H1 (cell line): ENCODE data around the gene ZFP82. TPM values are rescaled to one million over a fixed set of nuclear protein-coding genes. Genes with fewer than 3 reads are reported as not detected.

ENCODE experiments used
- CTCF ChIA-PET: fragments of 300-600 bp; sonication (Branson Sonifier 250); formaldehyde crosslinking; loops from one replicate; lab custom pipeline; 2021; ENCODE audit not compliant: partially characterized antibody; lab: Charles Lee
- POLR2A ChIA-PET: fragments of 300-600 bp; sonication (Branson Sonifier 250); formaldehyde crosslinking; loops from one replicate; lab custom pipeline; 2021; ENCODE audit warnings: inconsistent platforms; ENCODE audit not compliant: partially characterized antibody; lab: Charles Lee
- DNase-seq, 2 experiments: peaks; one replicate each; pipeline versions ENCODE4 v3.0.0 to v3.0.0-alpha.2; 2010 to 2022; ENCODE audit warnings: low spot score in 2 of 2, low read depth in 1 of 2, mixed read lengths in 1 of 2
- FAIRE-seq: peaks from 2 replicates; lab custom pipeline; 2011; peaks lifted over from hg19 to GRCh38; lab: Jason Lieb, UNC
- H2AFZ ChIP-seq: 2 replicates; pipeline ENCODE4 v1.8.1; 2012; ENCODE audit warnings: low read length, inconsistent platforms
- H2AK5ac ChIP-seq: 2 replicates; pipeline ENCODE4 v1.6.1; 2013; ENCODE audit warnings: low read depth, low read length
- H2BK120ac ChIP-seq: replicated peaks from 2 replicates; pipeline ENCODE3; 2013; ENCODE audit warnings: low read depth, low read length, inconsistent platforms
- H2BK12ac ChIP-seq: 2 replicates; pipeline ENCODE4 v1.6.1; 2013; ENCODE audit warnings: low read depth, low read length
- H2BK15ac ChIP-seq: 2 replicates; pipeline ENCODE4 v1.6.1; 2013; ENCODE audit warnings: low read length
- H2BK20ac ChIP-seq: 2 replicates; pipeline ENCODE4 v1.6.1; 2013; ENCODE audit warnings: low read length
- H2BK5ac ChIP-seq: 2 replicates; pipeline ENCODE4 v1.6.1; 2013; ENCODE audit warnings: low read depth, low read length
- H3K14ac ChIP-seq: 2 replicates; pipeline ENCODE4 v1.6.1; 2013; ENCODE audit warnings: inconsistent platforms; ENCODE audit not compliant: insufficient read length
- H3K18ac ChIP-seq: 2 replicates; pipeline ENCODE4 v1.6.1; 2013; ENCODE audit warnings: low read length; ENCODE audit errors: extremely low read depth
- H3K23ac ChIP-seq: 2 replicates; pipeline ENCODE4 v1.6.1; 2013; ENCODE audit warnings: inconsistent platforms; ENCODE audit not compliant: insufficient read length
- H3K23me2 ChIP-seq: 2 replicates; pipeline ENCODE4 v1.6.1; 2013; ENCODE audit warnings: low read depth, low read length
- H3K27ac ChIP-seq: 2 replicates; pipeline ENCODE4 v1.6.1; 2011; ENCODE audit warnings: low read depth, low read length, inconsistent platforms
- H3K27me3 ChIP-seq, 4 experiments: replicated peaks in 1 of 4; 1 replicate in 1 of 4; 2 replicates in 3 of 4; pipeline versions ENCODE4 v1.6.1 to v1.8.1; 2011 to 2013; ENCODE audit warnings: low read length in 3 of 4, mild to moderate bottlenecking in 3 of 4, inconsistent platforms in 2 of 4, mixed read lengths in 2 of 4, moderate library complexity in 1 of 4; ENCODE audit not compliant: control insufficient read depth in 3 of 4, insufficient read depth in 3 of 4; ENCODE audit errors: extremely low read depth in 1 of 4
- H3K36me3 ChIP-seq, 4 experiments: 2 replicates each; pipeline versions ENCODE4 v1.6.1 to v1.8.1; 2011 to 2013; ENCODE audit warnings: mild to moderate bottlenecking in 4 of 4, low read length in 3 of 4, moderate library complexity in 2 of 4, control low read depth in 1 of 4, inconsistent platforms in 1 of 4; ENCODE audit not compliant: insufficient read depth in 4 of 4, control insufficient read depth in 2 of 4
- H3K4ac ChIP-seq: replicated peaks from 2 replicates; pipeline ENCODE3; 2013; ENCODE audit warnings: low read length, low read depth, mixed read lengths, inconsistent platforms; ENCODE audit not compliant: insufficient read length
- H3K4me1 ChIP-seq, 4 experiments: replicated peaks in 1 of 4; 1 replicate in 1 of 4; 2 replicates in 3 of 4; pipeline versions ENCODE4 v1.6.1 to v1.8.1; 2011 to 2013; ENCODE audit warnings: low read length in 3 of 4, inconsistent platforms in 2 of 4, mixed read lengths in 1 of 4; ENCODE audit not compliant: insufficient read depth in 4 of 4, control insufficient read depth in 3 of 4
- H3K4me2 ChIP-seq, 2 experiments: 2 replicates each; pipeline versions ENCODE4 v1.6.1 to v1.8.1; 2011 to 2013; ENCODE audit warnings: low read depth in 2 of 2, low read length in 2 of 2, control low read depth in 1 of 2, inconsistent platforms in 1 of 2, mild to moderate bottlenecking in 1 of 2; ENCODE audit not compliant: insufficient read depth in 1 of 2
- H3K4me3 ChIP-seq, 4 experiments: fragments of 200-600, 300-600 bp in 1 of 4; sonication (generic), shearing (Covaris generic), sonication (Bioruptor Twin) in 1 of 4; 2 replicates each; pipeline versions ENCODE4 v1.5.1 to v1.8.1; 2011 to 2016; ENCODE audit warnings: low read length in 4 of 4, low read depth in 3 of 4, control low read depth in 2 of 4, inconsistent platforms in 2 of 4, mild to moderate bottlenecking in 2 of 4, mixed read lengths in 1 of 4, moderate library complexity in 1 of 4; ENCODE audit not compliant: insufficient read depth in 2 of 4; ENCODE audit errors: extremely low read depth in 1 of 4
- H3K56ac ChIP-seq: replicated peaks from 2 replicates; pipeline ENCODE3; 2013; ENCODE audit warnings: low read depth, mild to moderate bottlenecking, mixed read lengths, low read length, inconsistent platforms; ENCODE audit not compliant: insufficient read length
- H3K79me1 ChIP-seq: 2 replicates; pipeline ENCODE4 v1.6.1; 2013; ENCODE audit warnings: low read depth, low read length, control low read depth
- H3K79me2 ChIP-seq, 2 experiments: 2 replicates each; pipeline versions ENCODE4 v1.6.1 to v1.8.1; 2012 to 2013; ENCODE audit warnings: low read length in 2 of 2, mild to moderate bottlenecking in 2 of 2, inconsistent platforms in 1 of 2; ENCODE audit not compliant: insufficient read depth in 2 of 2, control insufficient read depth in 1 of 2
- H3K9ac ChIP-seq, 4 experiments: replicated peaks in 1 of 4; 1 replicate in 1 of 4; 2 replicates in 3 of 4; pipeline versions ENCODE4 v1.6.1 to v1.8.1; 2011 to 2013; ENCODE audit warnings: low read depth in 3 of 4, low read length in 3 of 4, control low read depth in 2 of 4, mild to moderate bottlenecking in 2 of 4, moderate library complexity in 2 of 4, inconsistent platforms in 1 of 4; ENCODE audit errors: extremely low read depth in 1 of 4
- H3K9me3 ChIP-seq, 2 experiments: 2 replicates each; pipeline versions ENCODE4 v1.6.1 to v1.8.1; 2012 to 2013; ENCODE audit warnings: mild to moderate bottlenecking in 2 of 2, moderate library complexity in 2 of 2, control low read depth in 1 of 2, inconsistent platforms in 1 of 2, low read depth in 1 of 2, low read length in 1 of 2, mixed read lengths in 1 of 2; ENCODE audit not compliant: insufficient read depth in 2 of 2
- H4K20me1 ChIP-seq, 2 experiments: replicated peaks in 1 of 2; 2 replicates each; pipeline versions ENCODE3 to v1.8.1; 2011 to 2013; ENCODE audit warnings: inconsistent platforms in 2 of 2, low read length in 2 of 2, mild to moderate bottlenecking in 1 of 2; ENCODE audit not compliant: insufficient read depth in 2 of 2, control insufficient read depth in 1 of 2
- H4K5ac ChIP-seq: 2 replicates; pipeline ENCODE4 v1.6.1; 2013; ENCODE audit warnings: low read length, low read depth, mixed read lengths, inconsistent platforms; ENCODE audit not compliant: insufficient read length
- H4K8ac ChIP-seq: 2 replicates; pipeline ENCODE4 v1.8.0; 2013; ENCODE audit warnings: mild to moderate bottlenecking, moderate library complexity, low read length, inconsistent platforms; ENCODE audit not compliant: insufficient read depth; ENCODE audit errors: extremely low read depth
- H4K91ac ChIP-seq: replicated peaks from 2 replicates; pipeline ENCODE3; 2013; ENCODE audit warnings: low read length, mixed read lengths, inconsistent platforms; ENCODE audit not compliant: insufficient read length
- HDAC2 ChIP-seq, 2 experiments: fragments of 300-600 bp in 1 of 2; sonication (generic) in 1 of 2; IDR thresholded peaks; 2 replicates each; pipeline ENCODE4 v1.6.1; 2011 to 2012; ENCODE audit warnings: low read depth in 2 of 2, low read length in 2 of 2, mild to moderate bottlenecking in 2 of 2, moderate library complexity in 2 of 2, borderline replicate concordance in 1 of 2, inconsistent platforms in 1 of 2
- KDM5A ChIP-seq: fragments of 200-600 bp; IDR thresholded peaks from 2 replicates; pipeline ENCODE4 v1.7.1; 2012; ENCODE audit warnings: mild to moderate bottlenecking, low read length, inconsistent platforms, mixed read lengths
- WGBS, 2 experiments: shearing (Covaris generic) in 1 of 2; methylation state at CpG; one replicate each; pipeline versions ENCODE4 v1.1.6 to v1.1.7; 2013 to 2015; ENCODE audit warnings: low lambda C conversion rate in 2 of 2, mixed read lengths in 2 of 2, inconsistent platforms in 1 of 2, low coverage in 1 of 2, missing lambda C conversion rate in 1 of 2; ENCODE audit not compliant: insufficient replicate concordance in 2 of 2, insufficient coverage in 1 of 2, insufficient read length in 1 of 2; ENCODE audit errors: extremely low coverage in 1 of 2, missing lambda C conversion rate in 1 of 2; 5-methylcytosine and 5-hydroxymethylcytosine counted together
- polyA plus RNA-seq, 7 experiments: library from polyadenylated mRNA; depleted of rRNA in 3 of 7; stranded (reverse) in 5 of 7; unstranded in 2 of 7; fragments of >200 nt in 5 of 7; fragments of 200-250 nt in 2 of 7; gene quantifications; 1 replicate in 5 of 7; 2 replicates in 1 of 7; 4 replicates in 1 of 7; pipeline versions ENCODE4 v1.2.1 to v1.2.3, GENCODE V29; 2011 to 2013; ENCODE audit warnings: missing spikeins in 2 of 7, mixed read lengths in 2 of 7
- total RNA-seq: library from RNA; stranded (reverse); fragmentation: NEBNext Ultra II Directional; extraction: Animal tissue kit (Norgen Biotek cat#: 25700); gene quantifications from 2 replicates; pipeline ENCODE4 v1.2.1, GENCODE V29; 2021

ZFP82 gene
- total and polyA plus RNA-seq, 2 of the 8 experiments (the other 6 are each of a cell fraction or from before 2014, with no cell fraction given): 4.8 to 16.5 TPM

- no peak for FAIRE-seq
- CTCF ChIA-PET: no interaction called here
- POLR2A ChIA-PET: interaction anchor here (5.4 kb wide), 1 partner anchor 15 kb away, joined by 28 read pairs; the partner anchor contains the start of gene ZFP14
Measured at GRCh38 chr19:36363845-36364244, 54.6 kb downstream of the ZFP82 start.

More at GRCh38 chr19:36363845-36364244, 54.6 kb downstream of the ZFP82 start:
- Histone ChIP-seq H4K91ac (no peak overlapping the region), H2AFZ (no peak overlapping the region), H4K5ac (no peak overlapping the region), H3K4ac (no peak overlapping the region), H3K36me3 (peaks cover 0 to 17% (median 4%) of the 10 kb centered on the region in 4 experiments; a peak in 4 of 8 replicates), H2AK5ac (no peak overlapping the region), H3K79me2 (no peaks in the 10 kb centered on the region), H3K23ac (no peak overlapping the region), H3K14ac (no peak overlapping the region), H3K4me1 (no peaks in the 10 kb centered on the region), H2BK120ac (no peak overlapping the region), H3K56ac (no peak overlapping the region), H3K79me1 (no peaks in the 10 kb centered on the region), H3K9ac (no peak overlapping the region), H2BK5ac (no peak overlapping the region), H2BK20ac (no peak overlapping the region), H3K4me2 (no peak overlapping the region), H4K8ac (no peak overlapping the region), H2BK15ac (no peak overlapping the region), H2BK12ac (no peak overlapping the region), H3K27me3 (no peaks in the 10 kb centered on the region), H3K9me3 (no peaks in the 10 kb centered on the region), H3K4me3 (no peak overlapping the region), H3K27ac (no peak overlapping the region), H3K23me2 (no peaks in the 10 kb centered on the region), H3K18ac (no peak overlapping the region), H4K20me1 (peaks cover 0 to 3% of the 10 kb centered on the region in 2 experiments)
- peak in 1 of 2 experiments; percentile 26 for DNase-seq
- TF ChIP-seq HDAC2 (IDR thresholded peaks at IDR 0.05; ENCODE audit: borderline replicate concordance in 1 of 2, low read depth in 2 of 2, low read length in 2 of 2) (no peak), KDM5A (no peak)
- 86% methylated on average over 6 of the region's 6 CpGs; no CpG with 5 or more reads in 1 of the 2 experiments for WGBS, 2 experiments

Other genes with a start within 250 kb of the ZFP82 start
- gene ZNF565, start 204.0 kb downstream of the ZFP82 start, total RNA-seq: 2.7 and 3.1 TPM in 2 replicates
- 0.42 and 0.89 TPM in 2 replicates for gene ZNF565, start 204.0 kb downstream of the ZFP82 start, polyA plus RNA-seq (2011; rRNA removed)
- gene ZNF146, start 203.5 kb downstream of the ZFP82 start, total RNA-seq: 154 and 161 TPM in 2 replicates
- gene ZNF146, start 203.5 kb downstream of the ZFP82 start, polyA plus RNA-seq (2011; rRNA removed): 18.8 and 27.0 TPM in 2 replicates
- gene ZFP14, start 39.4 kb downstream of the ZFP82 start, total RNA-seq: 8.2 and 8.8 TPM in 2 replicates
- 1.1 and 1.7 TPM in 2 replicates for gene ZFP14, start 39.4 kb downstream of the ZFP82 start, polyA plus RNA-seq (2011; rRNA removed)
- 16.1 and 16.6 TPM in 2 replicates for gene ZNF566, start 70.9 kb upstream of the ZFP82 start, total RNA-seq
- 6.7 and 6.9 TPM in 2 replicates for gene ZNF566, start 70.9 kb upstream of the ZFP82 start, polyA plus RNA-seq (2011; rRNA removed)
- 30.7 and 32.3 TPM in 2 replicates for gene ZNF260, start 109.6 kb upstream of the ZFP82 start, total RNA-seq
- gene ZNF260, start 109.6 kb upstream of the ZFP82 start, polyA plus RNA-seq (2011; rRNA removed): 4.1 and 5.5 TPM in 2 replicates
- gene ZNF529, start 154.6 kb upstream of the ZFP82 start, total RNA-seq: 12.4 and 14.1 TPM in 2 replicates
- gene ZNF529, start 154.6 kb upstream of the ZFP82 start, polyA plus RNA-seq (2011; rRNA removed): 8.0 and 8.4 TPM in 2 replicates
- gene ZNF382, start 186.7 kb upstream of the ZFP82 start, total RNA-seq: 4.2 and 6.3 TPM in 2 replicates
- gene ZNF382, start 186.7 kb upstream of the ZFP82 start, polyA plus RNA-seq (2011; rRNA removed): 1.7 and 1.9 TPM in 2 replicates
- 5.4 and 5.9 TPM in 2 replicates for gene ZNF461, start 248.2 kb upstream of the ZFP82 start, total RNA-seq
- 0.93 and 1.1 TPM in 2 replicates for gene ZNF461, start 248.2 kb upstream of the ZFP82 start, polyA plus RNA-seq (2011; rRNA removed)